GM12865 (cell line): ENCODE data around the gene LIPC.

Experiments used
- DNase-seq: peaks from one replicate; pipeline ENCODE4 v3.0.0; 2010; ENCODE audit warnings: low read depth
- H3K4me3 ChIP-seq: 2 replicates; pipeline ENCODE4 v1.5.1; 2011; ENCODE audit warnings: mild to moderate bottlenecking, low read depth, low read length, control low read depth
- CTCF ChIP-seq: IDR thresholded peaks from 2 replicates; pipeline ENCODE4 v1.5.1; 2011; ENCODE audit warnings: low read length, control low read depth, low read depth, inconsistent platforms; ENCODE audit not compliant: insufficient read depth; ENCODE audit errors: missing control alignments

The LIPC gene

GRCh38 chr15:58543664-58544335, 112.0 kb downstream of the LIPC start:
- H3K4me3 ChIP-seq: no peak overlapping the region
- no peak for TF ChIP-seq CTCF
- DNase-seq: no peak

GRCh38 chr15:58544756-58545155, 113.0 kb downstream of the LIPC start:
- TF ChIP-seq CTCF: no peak
- no peak for DNase-seq
- no peak overlapping the region for H3K4me3 ChIP-seq

- no peak for DNase-seq
- no peak for TF ChIP-seq CTCF
- H3K4me3 ChIP-seq: no peak overlapping the region
These were observed 113.7 kb downstream of the LIPC start for GRCh38 chr15:58545307-58546065.

GRCh38 chr15:58546066-58546591, 114.3 kb downstream of the LIPC start:
- no peak for TF ChIP-seq CTCF
- no peak overlapping the region for H3K4me3 ChIP-seq
- DNase-seq: no peak

- no peak for DNase-seq
- H3K4me3 ChIP-seq: no peak overlapping the region
- no peak for TF ChIP-seq CTCF
These were observed 115.1 kb downstream of the LIPC start for GRCh38 chr15:58546635-58547627.

GRCh38 chr15:58547628-58548307, 116.0 kb downstream of the LIPC start:
- no peak for TF ChIP-seq CTCF
- H3K4me3 ChIP-seq: no peak overlapping the region
- no peak for DNase-seq
